H9 (cell line): Measurements from ENCODE around the gene OR4D2. TPM values are rescaled to one million over a fixed set of nuclear protein-coding genes. Genes with fewer than 3 reads are reported as not detected.

ENCODE experiments used
- DNase-seq: peaks from one replicate; pipeline ENCODE4 v3.0.0-alpha.2; 2017
- H2AFZ ChIP-seq: one replicate; pipeline ENCODE4 v1.6.1; 2013; ENCODE audit warnings: mild to moderate bottlenecking, low read length, control low read depth, moderate library complexity
- H2AK5ac ChIP-seq: 2 replicates; pipeline ENCODE4 v1.6.1; 2013; ENCODE audit warnings: low read length, control low read depth, mixed read lengths; ENCODE audit not compliant: insufficient read length
- H2BK120ac ChIP-seq: one replicate; pipeline ENCODE4 v1.6.1; 2013; ENCODE audit warnings: low read depth, mild to moderate bottlenecking, low read length, control low read depth, inconsistent platforms; ENCODE audit not compliant: poor library complexity, severe bottlenecking
- H2BK12ac ChIP-seq: 2 replicates; pipeline ENCODE4 v1.6.1; 2013; ENCODE audit warnings: low read length, control low read depth, mixed read lengths, low read depth; ENCODE audit not compliant: insufficient read length
- H2BK15ac ChIP-seq: 2 replicates; pipeline ENCODE4 v1.6.1; 2013; ENCODE audit warnings: low read depth, low read length, control low read depth
- H2BK20ac ChIP-seq: one replicate; pipeline ENCODE4 v1.6.1; 2013; ENCODE audit warnings: low read depth, mild to moderate bottlenecking, low read length, control low read depth, inconsistent platforms; ENCODE audit not compliant: poor library complexity, severe bottlenecking
- H2BK5ac ChIP-seq: 2 replicates; pipeline ENCODE4 v1.6.1; 2013; ENCODE audit warnings: low read length, control low read depth, mixed read lengths; ENCODE audit not compliant: insufficient read length
- H3K14ac ChIP-seq: 2 replicates; pipeline ENCODE4 v1.6.1; 2013; ENCODE audit warnings: low read length, control low read depth; ENCODE audit not compliant: insufficient read depth
- H3K18ac ChIP-seq: 2 replicates; pipeline ENCODE4 v1.6.1; 2013; ENCODE audit warnings: low read depth, mild to moderate bottlenecking, mixed read lengths, low read length, control low read depth; ENCODE audit not compliant: insufficient read length
- H3K23ac ChIP-seq: 2 replicates; pipeline ENCODE4 v1.6.1; 2013; ENCODE audit warnings: low read length, control low read depth, mixed read lengths, low read depth; ENCODE audit not compliant: insufficient read length
- H3K23me2 ChIP-seq: 2 replicates; pipeline ENCODE4 v1.6.1; 2013; ENCODE audit warnings: low read depth, mild to moderate bottlenecking, mixed read lengths, low read length, control low read depth; ENCODE audit not compliant: insufficient read length, poor library complexity, severe bottlenecking
- H3K27ac ChIP-seq: 2 replicates; pipeline ENCODE4 v1.5.1; 2013; ENCODE audit warnings: low read length, control low read depth, mixed read lengths, low read depth; ENCODE audit not compliant: insufficient read length
- H3K27me3 ChIP-seq: 2 replicates; pipeline ENCODE4 v1.6.1; 2013; ENCODE audit warnings: low read length, control low read depth, inconsistent platforms; ENCODE audit not compliant: insufficient read depth
- H3K4ac ChIP-seq: 2 replicates; pipeline ENCODE4 v1.6.1; 2013; ENCODE audit warnings: low read depth, mild to moderate bottlenecking, control low read depth, inconsistent platforms, low read length, moderate library complexity
- H3K4me1 ChIP-seq: 2 replicates; pipeline ENCODE4 v1.6.1; 2013; ENCODE audit warnings: low read length, control low read depth, inconsistent platforms; ENCODE audit not compliant: insufficient read depth
- H3K4me2 ChIP-seq: 2 replicates; pipeline ENCODE4 v1.6.1; 2013; ENCODE audit warnings: low read length, control low read depth, mixed read lengths; ENCODE audit not compliant: insufficient read length, insufficient read depth
- H3K56ac ChIP-seq: 2 replicates; pipeline ENCODE4 v1.6.1; 2013; ENCODE audit warnings: low read depth, mild to moderate bottlenecking, mixed read lengths, low read length, control low read depth; ENCODE audit not compliant: insufficient read length
- H3K79me1 ChIP-seq: 2 replicates; pipeline ENCODE4 v1.6.1; 2013; ENCODE audit warnings: low read depth, mild to moderate bottlenecking, moderate library complexity, low read length, control low read depth, inconsistent platforms; ENCODE audit not compliant: insufficient read depth, poor library complexity, severe bottlenecking
- H3K79me2 ChIP-seq: 2 replicates; pipeline ENCODE4 v1.6.1; 2013; ENCODE audit warnings: low read length, control low read depth, inconsistent platforms; ENCODE audit not compliant: insufficient read depth
- H3K9ac ChIP-seq: 2 replicates; pipeline ENCODE4 v1.6.1; 2013; ENCODE audit warnings: low read length, control low read depth, mixed read lengths; ENCODE audit not compliant: insufficient read length; ENCODE audit errors: extremely low read depth
- H3K9me3 ChIP-seq: one replicate; pipeline ENCODE4 v1.6.1; 2013; ENCODE audit warnings: low read depth, low read length, inconsistent platforms; ENCODE audit not compliant: control insufficient read depth
- H3T11ph ChIP-seq: one replicate; pipeline ENCODE4 v1.6.1; 2013; ENCODE audit warnings: mild to moderate bottlenecking, low read length, control low read depth, inconsistent platforms
- H4K20me1 ChIP-seq: one replicate; pipeline ENCODE4 v1.6.1; 2013; ENCODE audit not compliant: control insufficient read depth, insufficient read length, insufficient read depth
- H4K5ac ChIP-seq: 2 replicates; pipeline ENCODE4 v1.6.1; 2013; ENCODE audit warnings: low read depth, mild to moderate bottlenecking, mixed read lengths, low read length, control low read depth; ENCODE audit not compliant: insufficient read length
- H4K8ac ChIP-seq: replicated peaks from 2 replicates; pipeline ENCODE4 v1.6.1; 2013; ENCODE audit warnings: low read length, control low read depth, mixed read lengths, low read depth; ENCODE audit not compliant: insufficient read length
- H4K91ac ChIP-seq: 2 replicates; pipeline ENCODE4 v1.6.1; 2013; ENCODE audit warnings: low read depth, mild to moderate bottlenecking, moderate library complexity, mixed read lengths, low read length, control low read depth; ENCODE audit not compliant: insufficient read length
- H3K27ac Mint-ChIP-seq, 3 experiments: 2 replicates in 2 of 3; 3 replicates in 1 of 3; pipeline ENCODE4 v1.8.0; 2020 to 2021; ENCODE audit warnings: mixed read lengths in 3 of 3, mild to moderate bottlenecking in 1 of 3, moderate library complexity in 1 of 3
- H3K27me3 Mint-ChIP-seq: 2 replicates; pipeline ENCODE4 v1.8.0; 2021; ENCODE audit warnings: low read depth, mild to moderate bottlenecking, moderate library complexity, mixed read lengths
- H3K36me3 Mint-ChIP-seq, 3 experiments: 2 replicates in 2 of 3; 3 replicates in 1 of 3; pipeline ENCODE4 v1.8.0; 2020 to 2021; ENCODE audit warnings: low read depth in 3 of 3, mixed read lengths in 3 of 3; ENCODE audit not compliant: insufficient read depth in 1 of 3
- H3K4me1 Mint-ChIP-seq, 2 experiments: 2 replicates each; pipeline ENCODE4 v1.8.0; 2020; ENCODE audit warnings: mixed read lengths in 2 of 2
- H3K4me3 Mint-ChIP-seq, 2 experiments: 2 replicates in 1 of 2; 3 replicates in 1 of 2; pipeline ENCODE4 v1.8.0; 2020 to 2021; ENCODE audit warnings: mild to moderate bottlenecking in 2 of 2, mixed read lengths in 2 of 2, moderate library complexity in 1 of 2
- H3K9me3 Mint-ChIP-seq, 2 experiments: 2 replicates in 1 of 2; 3 replicates in 1 of 2; pipeline ENCODE4 v1.8.0; 2020; ENCODE audit warnings: mild to moderate bottlenecking in 2 of 2, mixed read lengths in 2 of 2, moderate library complexity in 1 of 2
- CTCF ChIP-seq: fragments of 200-600 bp; sonication (generic); conservative IDR thresholded peaks from 3 replicates; pipeline ENCODE4 v1.8.0; 2021; ENCODE audit warnings: antibody characterized with exemption, mild to moderate bottlenecking
- WGBS: extraction: QIAGEN DNeasy Blood & Tissue Kit; methylation state at CpG from one replicate; pipeline ENCODE4 v1.1.7; 2013; ENCODE audit warnings: missing lambda C conversion rate, low lambda C conversion rate, mixed read lengths; ENCODE audit not compliant: insufficient read length; ENCODE audit errors: extremely low coverage; 5-methylcytosine and 5-hydroxymethylcytosine counted together
- total RNA-seq: library from RNA; stranded (reverse); gene quantifications from 2 replicates; pipeline ENCODE4 v1.2.1, GENCODE V29; 2021

Gene OR4D2
- total RNA-seq, 1 experiment from 2014 or later = not detected

DNA sequence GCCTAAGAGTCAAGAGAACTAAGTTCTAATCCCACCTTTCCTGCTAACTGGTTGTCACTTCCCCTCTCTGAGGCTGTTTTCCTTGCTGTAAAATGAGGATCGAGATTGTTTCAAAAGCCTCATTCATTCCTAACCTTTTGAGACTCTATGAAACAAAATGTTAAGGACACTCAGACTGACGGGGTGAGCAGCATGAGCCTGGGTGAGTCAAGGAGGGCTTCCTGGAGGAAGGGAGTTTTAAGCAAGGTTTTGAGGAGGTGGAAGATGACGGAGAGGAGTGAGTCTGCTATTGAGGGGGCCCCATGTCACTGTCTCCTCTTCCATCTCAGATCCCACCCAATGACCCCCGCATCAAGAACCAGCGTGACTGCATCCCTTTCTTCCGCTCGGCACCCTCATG is 29.8 kb downstream of the OR4D2 start:
- H2BK12ac ChIP-seq = no peak overlapping the region
- H2BK120ac ChIP-seq = no peak overlapping the region
- H3K79me1 ChIP-seq = no peaks in the 10 kb centered on the region
- no peaks in the 10 kb centered on the region for H3K36me3 Mint-ChIP-seq
- no peak overlapping the region for H3K56ac ChIP-seq
- no peak overlapping the region for H3K4ac ChIP-seq
- no peak overlapping the region for H3T11ph ChIP-seq
- H3K27me3 Mint-ChIP-seq = peaks cover 41% of the 10 kb centered on the region
- no peak overlapping the region for H4K8ac ChIP-seq
- H2BK5ac ChIP-seq = no peak overlapping the region
- no peak overlapping the region for H3K4me3 Mint-ChIP-seq
- H4K91ac ChIP-seq = no peak overlapping the region
- H3K9ac ChIP-seq = no peak overlapping the region
- peaks cover 0 to 4% of the 10 kb centered on the region in 2 experiments; a peak in 1 of 4 replicates for H3K4me1 Mint-ChIP-seq
- no peaks in the 10 kb centered on the region for H4K20me1 ChIP-seq
- H2AK5ac ChIP-seq = no peak overlapping the region
- H2AFZ ChIP-seq = no peak overlapping the region
- H3K18ac ChIP-seq = no peak overlapping the region
- no peaks in the 10 kb centered on the region for H3K9me3 Mint-ChIP-seq
- H3K4me2 ChIP-seq = no peak overlapping the region
- peak overlapping the region; percentile 57; the same call in 1 of the 2 replicates for H3K14ac ChIP-seq
- no peaks in the 10 kb centered on the region for H3K23me2 ChIP-seq
- no peak overlapping the region for H4K5ac ChIP-seq
- no peak overlapping the region for H3K27ac Mint-ChIP-seq
- H3K9me3 ChIP-seq = no peaks in the 10 kb centered on the region
- no peaks in the 10 kb centered on the region for H3K4me1 ChIP-seq
- no CpG with 5 or more reads among the region's 7 CpGs for WGBS
- no peak overlapping the region for H2BK15ac ChIP-seq
- H3K23ac ChIP-seq = no peak overlapping the region
- no peaks in the 10 kb centered on the region for H3K27me3 ChIP-seq
- no peak for TF ChIP-seq CTCF
- no peaks in the 10 kb centered on the region for H3K79me2 ChIP-seq
- no peak overlapping the region for H3K27ac ChIP-seq
- DNase-seq = no peak
- no peak overlapping the region for H2BK20ac ChIP-seq
